Hematopoietic multipotent progenitor cell treated with erythropoietin and hydrocortisone succinate and interleukin-3 and kit ligand, for 17 days (in vitro differentiated cells): ENCODE data around the gene MSX2.

ENCODE experiments used
- DNase-seq: peaks from one replicate; pipeline ENCODE4 v3.0.0-alpha.2; 2015; ENCODE audit warnings: low spot score

MSX2 gene

GRCh38 chr5:174775081-174775480 lies 50.7 kb downstream of the MSX2 start:
- DNase-seq: no peak

- DNase-seq: no peak
Measured at GRCh38 chr5:174777111-174777510, 52.7 kb downstream of the MSX2 start.

GRCh38 chr5:174777583-174777982 lies 53.2 kb downstream of the MSX2 start:
- DNase-seq: no peak
